ENCODE results near the gene SCRN2.
A peak's percentile ranks its signal among the peaks of the same experiment; 100 is the strongest.

Gene SCRN2

GRCh38 chr17:47830396-47831002, 10.6 kb downstream of the SCRN2 start:
- ChIA-PET POLR2A (no interaction called here), CTCF (interaction anchor here (0.9 to 5.8 kb wide), 6 partner anchors 8 to 140 kb away, joined by 3 to 49 read pairs (median 4); partner anchors contain the start of genes CDK5RAP3, SCRN2 and SP2)
- no peak for TF ChIP-seq CTCF (IDR thresholded peaks at IDR 0.05; ENCODE audit: control extremely low read depth, extremely low read depth, low read depth, missing control alignments)
- no peak for DNase-seq (ENCODE audit: extremely low spot score)

DNA sequence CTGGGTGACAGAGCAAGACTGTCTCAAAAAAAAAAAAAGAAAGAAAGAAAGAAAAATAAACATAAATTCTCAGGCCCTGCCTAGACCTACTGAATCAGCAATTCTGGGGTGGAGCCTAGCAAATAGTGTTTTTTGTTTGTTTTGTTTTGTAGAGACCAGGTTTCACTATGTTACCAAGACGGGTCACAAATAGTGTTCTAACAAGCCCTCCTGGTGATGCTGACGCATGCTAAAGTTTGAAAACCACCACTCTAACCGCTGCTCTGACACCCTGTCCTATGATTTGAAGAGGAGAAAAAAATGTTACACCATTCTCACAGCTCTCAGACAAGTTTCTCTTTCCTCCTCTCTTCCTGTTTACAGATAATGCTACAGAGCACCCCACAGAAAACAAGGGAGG, 11.2 kb downstream of the SCRN2 start:
- ChIA-PET POLR2A (no interaction called here), CTCF (interaction anchor here (1.9 to 5.8 kb wide), 2 partner anchors 13 to 60 kb away, joined by 5 to 49 read pairs; partner anchors contain the start of gene SCRN2)
- no peak for TF ChIP-seq CTCF (IDR thresholded peaks at IDR 0.05; ENCODE audit: control extremely low read depth, extremely low read depth, low read depth, missing control alignments)
- no peak for DNase-seq (ENCODE audit: extremely low spot score)

DNA sequence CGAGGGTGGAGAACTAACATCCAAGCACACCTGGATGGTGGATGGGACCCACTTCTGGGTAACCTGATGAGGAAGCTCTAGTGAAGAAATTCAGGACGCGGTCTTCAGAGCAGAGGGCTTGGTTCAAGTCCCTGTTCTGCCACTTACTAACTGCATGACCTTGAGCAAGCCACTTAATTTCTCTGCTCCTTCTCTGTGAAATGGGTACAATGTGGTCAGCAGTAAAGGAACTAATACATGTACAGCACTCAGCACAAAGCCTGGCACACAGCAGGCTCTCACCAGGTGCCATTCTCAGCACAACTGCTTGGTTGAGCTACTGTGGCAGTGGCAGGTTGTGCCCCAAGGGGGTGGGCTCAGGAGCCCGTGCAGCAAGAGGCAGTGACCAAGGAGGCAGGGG, 17.6 kb downstream of the SCRN2 start:
- POLR2A ChIA-PET = no interaction called here
- TF ChIP-seq CTCF (IDR thresholded peaks at IDR 0.05; ENCODE audit: control extremely low read depth, extremely low read depth, low read depth, missing control alignments) = no peak
- CTCF ChIA-PET = interaction anchor here (1.5 to 2.9 kb wide), 2 partner anchors 17 to 106 kb away, joined by 3 to 20 read pairs; partner anchors contain the start of gene SCRN2
- DNase-seq (ENCODE audit: extremely low spot score) = no peak

DNA sequence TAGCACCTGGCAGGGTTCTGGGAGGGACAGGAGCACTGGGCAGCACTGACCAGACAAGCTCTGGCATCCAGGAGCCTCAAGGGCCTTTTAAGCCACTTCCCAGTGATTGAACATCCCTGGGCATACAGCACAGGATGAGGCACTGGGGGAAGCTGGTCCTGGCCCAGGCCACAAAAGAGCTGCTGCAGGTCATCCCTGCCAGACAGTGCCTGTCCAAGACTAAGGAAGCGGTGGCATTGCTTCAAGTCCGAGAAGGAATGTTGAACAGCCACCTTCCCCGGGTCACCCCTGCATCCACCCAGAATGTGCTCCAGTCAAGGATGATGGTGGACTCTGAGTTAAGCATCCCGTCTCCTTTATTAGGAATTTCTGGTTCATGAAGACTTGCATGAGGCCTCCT, 18.3 kb downstream of the SCRN2 start:
- DNase-seq (ENCODE audit: extremely low spot score) = no peak
- ChIA-PET POLR2A (no interaction called here), CTCF (interaction anchor here (0.8 to 2.9 kb wide), 7 partner anchors 8 to 160 kb away, joined by 3 to 20 read pairs (median 5); partner anchors contain the start of gene SCRN2)
- no peak for TF ChIP-seq CTCF (IDR thresholded peaks at IDR 0.05; ENCODE audit: control extremely low read depth, extremely low read depth, low read depth, missing control alignments)

GRCh38 chr17:47821424-47822391, 19.4 kb downstream of the SCRN2 start, which contains the start of gene OSBPL7:
Gene OSBPL7 (minus strand): TSS chr17:47821794. CDS start chr17:47820278, 1,516 bp downstream.
- CTCF ChIA-PET = interaction anchor here (0.8 to 2.9 kb wide), 10 partner anchors 9 to 158 kb away, joined by 3 to 20 read pairs (median 3); partner anchors contain the start of genes CDK5RAP3 and SCRN2
- POLR2A ChIA-PET = no interaction called here
- DNase-seq (ENCODE audit: extremely low spot score) = peak; percentile 91
- TF ChIP-seq CTCF (IDR thresholded peaks at IDR 0.05; ENCODE audit: control extremely low read depth, extremely low read depth, low read depth, missing control alignments) = peak; percentile 77

GRCh38 chr17:47821031-47821423, 20.0 kb downstream of the SCRN2 start:
- POLR2A ChIA-PET = no interaction called here

More at GRCh38 chr17:47821031-47821423, 20.0 kb downstream of the SCRN2 start:
- CTCF ChIA-PET = interaction anchor here (0.8 to 2.9 kb wide), 6 partner anchors 19 to 158 kb away, joined by 3 to 20 read pairs (median 4); partner anchors contain the start of genes CDK5RAP3 and SCRN2
- no peak for DNase-seq (ENCODE audit: extremely low spot score)
- TF ChIP-seq CTCF (IDR thresholded peaks at IDR 0.05; ENCODE audit: control extremely low read depth, extremely low read depth, low read depth, missing control alignments) = no peak

Data from GM10248 (cell line).